Cardiac fibroblast (primary cell): ENCODE measurements around the gene SORBS2.

Experiments
- DNase-seq, 2 donors: peaks; one replicate each; pipeline versions ENCODE4 v3.0.0 to v3.0.0-alpha.2; 2010; ENCODE audit warnings: low read depth in 2 of 2
- H3K4me3 ChIP-seq, 2 donors: replicated peaks in 1 of 2; 1 replicate in 1 of 2; 2 replicates in 1 of 2; pipeline ENCODE4 v1.5.1; 2011; ENCODE audit warnings: low read depth in 2 of 2, low read length in 2 of 2, mild to moderate bottlenecking in 2 of 2, moderate library complexity in 1 of 2
- TF ChIP-seq, protein P1 (sequence below): IDR thresholded peaks from one replicate; pipeline ENCODE4 v1.5.1; 2011; ENCODE audit warnings: low read depth, mild to moderate bottlenecking, low read length, inconsistent platforms

Gene SORBS2

DNA sequence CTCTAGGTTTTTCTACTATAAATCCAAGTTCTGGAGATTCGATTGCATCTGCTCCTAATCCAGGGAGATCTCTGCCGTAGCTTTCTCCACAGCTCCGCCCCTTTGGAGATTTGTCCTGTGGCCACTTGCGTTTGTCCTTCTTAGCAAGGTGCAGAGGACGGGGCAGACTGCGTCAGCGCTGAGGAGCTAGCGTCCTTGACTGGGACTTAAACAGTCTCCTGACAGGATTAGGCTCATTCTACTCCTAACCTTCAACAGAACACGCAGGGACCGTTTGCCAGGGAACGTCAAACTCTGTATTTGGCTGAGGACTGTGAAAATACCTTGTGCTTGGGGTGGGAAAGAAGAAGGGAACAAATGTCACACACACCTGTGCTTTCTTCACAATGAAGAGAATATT, 38.6 kb downstream of the SORBS2 start:
- H3K4me3 ChIP-seq, result peak overlapping the region in 1 of 2 donors; percentile 63
- TF ChIP-seq, protein P1, sequence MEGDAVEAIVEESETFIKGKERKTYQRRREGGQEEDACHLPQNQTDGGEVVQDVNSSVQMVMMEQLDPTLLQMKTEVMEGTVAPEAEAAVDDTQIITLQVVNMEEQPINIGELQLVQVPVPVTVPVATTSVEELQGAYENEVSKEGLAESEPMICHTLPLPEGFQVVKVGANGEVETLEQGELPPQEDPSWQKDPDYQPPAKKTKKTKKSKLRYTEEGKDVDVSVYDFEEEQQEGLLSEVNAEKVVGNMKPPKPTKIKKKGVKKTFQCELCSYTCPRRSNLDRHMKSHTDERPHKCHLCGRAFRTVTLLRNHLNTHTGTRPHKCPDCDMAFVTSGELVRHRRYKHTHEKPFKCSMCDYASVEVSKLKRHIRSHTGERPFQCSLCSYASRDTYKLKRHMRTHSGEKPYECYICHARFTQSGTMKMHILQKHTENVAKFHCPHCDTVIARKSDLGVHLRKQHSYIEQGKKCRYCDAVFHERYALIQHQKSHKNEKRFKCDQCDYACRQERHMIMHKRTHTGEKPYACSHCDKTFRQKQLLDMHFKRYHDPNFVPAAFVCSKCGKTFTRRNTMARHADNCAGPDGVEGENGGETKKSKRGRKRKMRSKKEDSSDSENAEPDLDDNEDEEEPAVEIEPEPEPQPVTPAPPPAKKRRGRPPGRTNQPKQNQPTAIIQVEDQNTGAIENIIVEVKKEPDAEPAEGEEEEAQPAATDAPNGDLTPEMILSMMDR, result no peak
- DNase-seq, result no peak

DNA sequence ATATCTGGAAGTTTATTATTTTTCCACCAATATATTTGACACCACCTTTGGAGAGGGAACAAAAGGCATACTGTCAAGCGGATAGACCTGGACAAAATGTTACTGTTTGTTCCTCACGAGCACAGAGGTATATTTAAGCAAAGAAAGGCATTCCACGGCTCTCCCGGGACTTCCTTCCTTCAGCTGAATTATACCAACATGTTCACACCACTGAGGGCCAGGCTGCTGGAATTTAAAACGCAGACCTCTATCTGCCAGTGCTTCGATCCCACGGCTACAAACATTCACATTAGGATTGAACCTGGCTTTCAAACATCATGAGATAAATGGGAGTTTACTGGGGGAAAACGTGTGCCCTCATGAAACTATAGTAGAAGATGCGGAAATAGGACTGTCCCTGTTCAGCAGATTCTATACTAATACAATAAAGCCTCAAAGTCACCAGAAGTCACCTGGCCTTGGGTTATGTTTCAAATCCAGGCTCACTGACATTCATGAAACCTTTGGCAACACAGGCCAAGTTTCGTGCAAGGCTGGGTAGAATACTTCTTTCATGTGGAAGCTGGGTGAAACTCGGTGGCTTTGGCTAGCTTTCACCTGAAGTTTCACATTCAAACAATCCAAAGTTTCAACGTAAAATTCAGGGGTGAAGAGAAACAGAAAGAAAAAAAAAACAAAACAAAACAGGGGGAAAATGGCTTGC, 39.5 kb downstream of the SORBS2 start:
- H3K4me3 ChIP-seq, result no peak overlapping the region
- TF ChIP-seq, protein P1, result no peak
- DNase-seq, result no peak

DNA sequence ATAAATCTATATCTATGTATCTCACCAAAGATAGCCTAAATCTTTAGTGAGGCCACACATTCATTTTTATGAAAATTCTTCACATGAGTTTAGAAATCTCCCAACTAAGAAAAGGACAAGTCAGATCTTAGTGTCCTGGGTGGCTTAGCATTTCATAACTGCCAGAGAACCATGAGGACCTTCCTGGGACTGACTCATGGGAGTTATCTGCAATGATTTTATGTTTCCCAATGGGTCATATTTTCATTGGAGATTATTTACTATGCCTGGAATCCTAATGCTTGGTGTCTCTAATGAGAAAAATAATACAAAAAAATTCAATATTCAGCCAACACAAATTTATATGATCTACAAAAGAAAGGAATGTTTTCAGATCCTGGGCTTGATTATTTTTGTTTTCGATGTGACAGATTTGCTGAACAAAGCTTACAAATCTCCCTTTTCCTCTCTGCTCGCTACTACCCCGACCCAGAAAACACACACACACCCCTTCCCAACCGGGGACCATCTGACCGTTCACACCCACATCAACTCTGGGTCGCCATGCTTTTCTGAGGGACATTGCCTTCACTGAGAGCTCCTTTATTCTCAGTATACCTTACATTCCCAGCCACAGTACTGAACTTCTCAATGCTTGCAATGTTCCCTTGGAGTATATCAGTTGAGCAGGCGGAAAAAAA, 40.1 kb downstream of the SORBS2 start:
- peak in 1 of 2 donors; percentile 70 for DNase-seq
- TF ChIP-seq, protein P1, result no peak
- peak overlapping the region in 1 of 2 donors; percentile 22 for H3K4me3 ChIP-seq

DNA sequence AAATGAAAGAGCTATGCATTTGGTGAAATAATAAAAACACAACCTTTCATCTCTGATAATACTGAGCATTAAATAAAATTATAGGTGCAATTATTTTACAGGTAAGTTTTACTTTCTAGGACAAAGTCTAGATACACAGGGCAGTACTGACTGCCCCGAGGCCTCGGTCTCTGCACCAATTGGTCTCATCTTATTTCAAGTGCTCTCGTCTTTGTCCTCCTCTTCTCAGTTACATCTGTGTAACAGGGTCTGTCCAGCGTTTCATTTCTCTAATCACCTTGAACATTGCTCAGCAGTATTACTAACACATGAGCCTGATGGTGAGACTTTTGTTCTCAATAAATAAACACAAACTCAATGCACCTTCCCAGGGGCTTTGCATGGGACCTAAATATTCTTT, 44.5 kb downstream of the SORBS2 start:
- no peak overlapping the region for H3K4me3 ChIP-seq
- no peak for DNase-seq

DNA sequence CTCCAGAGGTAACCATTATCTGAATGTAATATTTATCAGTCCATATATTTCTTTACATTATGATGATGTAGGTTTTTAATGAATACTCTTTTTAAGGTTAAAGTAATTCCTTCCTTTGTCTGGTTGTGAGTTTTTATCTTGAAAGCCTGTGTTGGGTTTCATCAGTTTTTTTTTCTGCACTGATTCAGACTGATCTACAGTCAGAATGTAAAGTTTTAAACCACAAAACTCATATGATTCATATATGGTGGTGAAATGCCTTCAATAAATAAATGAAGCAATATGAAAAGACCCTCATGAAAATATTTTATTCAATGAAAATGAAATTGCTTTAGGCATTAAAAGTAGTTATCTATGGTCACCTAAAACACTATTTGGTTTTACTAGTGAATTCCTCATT, 47.1 kb downstream of the SORBS2 start:
- H3K4me3 ChIP-seq, result no peak overlapping the region
- TF ChIP-seq, protein P1, result no peak
- peak in 1 of 2 donors; percentile 67 for DNase-seq

More for the DNA sequence above, 44.5 kb downstream of the SORBS2 start:
- TF ChIP-seq, protein P1, result no peak

DNA sequence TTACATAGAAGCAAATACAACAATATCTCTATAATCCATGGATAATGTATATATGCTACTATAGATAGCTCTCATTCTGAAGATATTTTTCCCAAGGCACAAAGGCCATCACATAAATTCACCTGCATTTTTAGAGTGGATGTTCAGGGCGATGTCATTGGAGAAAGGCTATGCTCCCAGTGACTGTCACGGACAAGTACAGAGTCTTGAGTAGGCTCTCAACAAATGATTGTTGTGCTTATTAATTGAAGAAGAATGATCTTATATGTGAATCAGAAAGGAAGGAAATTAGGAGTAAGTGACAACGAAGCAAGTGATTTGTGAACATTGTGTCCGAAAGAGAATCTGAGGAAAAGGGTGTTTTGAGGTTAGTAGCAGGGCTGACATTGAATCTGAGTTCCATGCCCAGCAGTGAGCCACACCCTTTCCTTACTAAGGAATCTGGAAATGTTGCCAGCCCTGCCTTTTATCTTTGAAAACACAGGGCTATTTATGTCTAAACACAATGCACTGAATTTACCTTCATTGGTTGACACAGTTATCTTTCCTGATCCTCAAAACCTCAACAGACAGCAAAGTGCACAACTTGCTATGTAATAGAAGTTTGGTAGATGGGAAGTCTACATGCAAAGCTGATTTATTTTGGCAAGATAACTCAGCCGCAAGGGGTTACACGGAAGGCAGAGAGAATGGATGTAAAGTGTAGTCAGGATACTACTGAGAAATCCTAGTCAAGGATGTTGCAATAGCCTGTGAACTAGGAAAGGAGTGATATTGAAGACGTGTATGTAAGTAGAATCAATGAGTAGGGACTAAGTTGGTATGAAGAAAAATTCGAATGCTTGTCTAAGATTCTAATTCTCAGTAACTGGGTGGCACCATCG, 50.4 kb downstream of the SORBS2 start:
- peak; percentile 61 to 69 for DNase-seq
- H3K4me3 ChIP-seq, result no peak overlapping the region
- TF ChIP-seq, protein P1, result no peak
